Smooth muscle cell of trachea (primary cell): ENCODE results near the gene ASIC2. TPM values are rescaled to one million over a fixed set of nuclear protein-coding genes. Genes with fewer than 3 reads are reported as not detected.

Source experiments
- total RNA-seq: library from RNA; depleted of rRNA; stranded (reverse); fragments of >200 nt; gene quantifications from 2 replicates; pipeline ENCODE4 v1.2.1, GENCODE V29; 2014

ASIC2 gene
- 0.15 and 0.66 TPM in 2 replicates for total RNA-seq

GRCh38 chr17:33292981-33293867 is at the start of gene ASIC2:
TSS of gene ASIC2 (minus strand) at chr17:33293295.

